HG03159 (cell line): ENCODE results near the gene ASCL2.
"Not testable (repeated sequence)": the region's sequence is repeated elsewhere in the genome, so short reads cannot be mapped to it uniquely, and the experiment has no call there.

Experiments
- ATAC-seq: cut with Tn5 transposase; IDR thresholded peaks from one replicate; pipeline ENCODE4 v1.9.1; 2021; ENCODE audit warnings: mild to moderate bottlenecking, moderate library complexity; ENCODE audit not compliant: unreplicated experiment

Gene ASCL2

DNA sequence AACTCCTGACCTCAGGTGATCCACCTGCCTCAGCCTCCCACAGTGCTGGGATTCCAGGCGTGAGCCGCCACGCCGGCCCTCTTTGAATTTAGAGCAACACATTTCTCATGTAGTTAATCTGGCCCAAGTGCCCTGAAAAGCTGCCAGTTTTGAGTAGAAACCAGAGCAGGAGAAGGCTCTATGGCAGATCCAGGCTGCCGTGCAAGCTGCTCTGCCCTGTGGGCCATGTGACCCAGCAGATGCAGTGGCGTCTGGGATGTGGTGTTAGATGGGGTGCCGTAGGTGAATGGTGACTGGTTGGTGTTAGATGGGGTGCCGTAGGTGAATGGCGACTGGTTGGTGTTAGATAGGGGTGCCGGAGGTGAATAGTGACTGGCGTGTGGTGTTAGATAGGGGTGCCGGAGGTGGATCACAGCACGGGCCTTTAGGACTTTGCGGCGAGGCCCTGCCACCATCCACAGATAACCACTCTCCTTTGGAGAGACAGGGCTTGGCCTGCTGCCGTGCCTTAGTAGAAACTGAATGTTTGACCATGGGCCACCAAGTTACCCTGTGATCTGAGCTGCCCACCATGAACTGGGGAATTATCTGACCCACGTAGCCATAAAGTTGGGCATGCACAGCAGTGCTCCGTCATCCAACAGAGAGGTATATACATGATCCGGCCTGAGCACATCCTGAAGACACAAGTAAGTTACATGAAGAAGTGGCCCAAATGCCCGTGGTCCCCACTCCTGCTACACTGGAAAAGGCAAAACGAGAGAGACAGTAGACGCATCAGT is 32.7 kb downstream of the ASCL2 start:
- no peak for ATAC-seq

DNA sequence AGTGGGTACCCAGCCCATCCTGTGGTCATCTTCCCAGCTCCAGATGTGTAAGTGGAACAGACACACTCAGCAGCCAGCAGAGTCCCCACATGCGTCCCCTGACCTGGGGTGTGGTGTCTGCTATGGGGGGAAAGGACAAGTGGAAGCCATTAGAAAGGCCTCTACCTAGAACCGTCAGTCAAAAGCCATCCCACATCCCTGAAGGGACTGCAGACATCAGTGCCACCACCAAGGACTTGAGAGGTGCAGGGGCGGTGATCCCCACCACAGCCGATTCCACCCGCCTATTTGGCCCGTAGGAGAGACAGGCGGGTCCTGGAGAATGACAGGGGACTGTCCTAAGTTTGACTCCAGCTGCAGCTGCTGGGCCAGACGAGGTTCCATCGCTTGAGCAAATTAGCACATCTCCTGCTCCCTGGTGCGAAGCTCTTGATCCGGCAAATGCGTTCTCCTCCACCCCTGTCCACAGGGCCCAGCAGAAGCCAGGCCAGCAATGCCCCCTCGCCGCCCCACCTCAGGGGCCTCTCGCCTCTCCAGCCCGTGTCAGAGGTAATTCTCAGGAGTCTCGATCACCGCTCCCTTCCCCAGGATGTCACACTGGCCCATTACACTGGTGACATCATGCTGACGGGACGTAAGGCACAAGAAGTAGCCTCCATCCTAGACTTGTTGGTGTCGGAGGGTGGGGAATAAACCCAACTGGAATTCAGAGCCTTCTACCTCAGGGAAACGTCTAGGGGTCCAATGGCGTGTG is 33.8 kb downstream of the ASCL2 start:
- not testable (repeated sequence) for ATAC-seq

DNA sequence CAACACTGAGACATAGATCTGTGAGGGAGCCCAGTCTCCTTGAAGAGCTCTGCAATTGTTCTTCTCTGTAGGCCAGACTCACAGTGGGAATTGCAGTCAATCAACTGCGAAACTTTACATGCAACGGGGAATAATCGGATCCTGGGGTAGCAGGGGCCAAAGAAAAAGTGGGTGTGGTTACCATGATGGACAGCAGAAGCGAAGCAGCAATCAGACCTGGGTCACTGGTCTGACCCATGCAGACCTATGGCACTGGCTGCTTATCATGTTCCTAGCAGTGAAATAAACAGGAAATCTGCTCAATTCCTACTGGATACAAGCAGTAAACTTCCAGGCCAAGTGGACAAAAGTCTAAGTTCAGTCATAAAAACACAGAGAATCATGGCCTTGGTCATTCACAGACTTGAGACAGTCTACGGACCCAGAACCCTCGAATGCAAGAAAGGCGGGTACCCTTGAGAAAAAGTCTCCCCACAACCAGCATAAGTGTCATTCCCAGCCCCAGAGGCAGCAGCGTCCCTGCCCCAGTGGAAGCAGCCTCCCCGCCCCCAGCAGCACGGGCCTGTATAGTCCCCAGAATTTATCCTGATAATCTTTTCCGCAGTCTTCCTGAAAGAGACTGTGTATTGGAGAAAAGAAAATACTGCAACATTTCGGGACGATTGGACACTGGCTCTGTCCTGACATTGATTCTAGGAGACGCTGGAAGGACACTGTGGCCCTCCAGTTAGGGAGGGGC is 34.6 kb downstream of the ASCL2 start:
- no peak for ATAC-seq

DNA sequence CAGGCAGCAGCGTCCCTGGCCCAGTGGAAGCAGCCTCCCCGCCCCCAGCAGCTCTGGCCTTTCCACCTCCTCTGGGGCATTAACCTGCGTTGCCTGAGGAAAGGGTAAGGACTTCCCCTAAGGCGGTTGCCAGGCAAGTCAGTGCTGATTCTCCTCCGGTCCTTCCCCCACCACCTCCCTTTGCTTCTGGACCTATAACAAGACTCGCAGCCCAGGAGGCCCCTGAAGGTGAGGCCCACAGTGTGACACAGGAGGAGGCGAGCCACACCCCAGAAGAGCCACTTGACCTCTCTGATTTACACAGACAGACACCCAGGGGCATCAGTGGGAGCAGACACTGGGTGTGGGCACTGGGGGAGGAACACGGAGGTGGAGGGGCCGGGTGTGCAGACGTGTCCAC is 35.4 kb downstream of the ASCL2 start:
- ATAC-seq = no peak

DNA sequence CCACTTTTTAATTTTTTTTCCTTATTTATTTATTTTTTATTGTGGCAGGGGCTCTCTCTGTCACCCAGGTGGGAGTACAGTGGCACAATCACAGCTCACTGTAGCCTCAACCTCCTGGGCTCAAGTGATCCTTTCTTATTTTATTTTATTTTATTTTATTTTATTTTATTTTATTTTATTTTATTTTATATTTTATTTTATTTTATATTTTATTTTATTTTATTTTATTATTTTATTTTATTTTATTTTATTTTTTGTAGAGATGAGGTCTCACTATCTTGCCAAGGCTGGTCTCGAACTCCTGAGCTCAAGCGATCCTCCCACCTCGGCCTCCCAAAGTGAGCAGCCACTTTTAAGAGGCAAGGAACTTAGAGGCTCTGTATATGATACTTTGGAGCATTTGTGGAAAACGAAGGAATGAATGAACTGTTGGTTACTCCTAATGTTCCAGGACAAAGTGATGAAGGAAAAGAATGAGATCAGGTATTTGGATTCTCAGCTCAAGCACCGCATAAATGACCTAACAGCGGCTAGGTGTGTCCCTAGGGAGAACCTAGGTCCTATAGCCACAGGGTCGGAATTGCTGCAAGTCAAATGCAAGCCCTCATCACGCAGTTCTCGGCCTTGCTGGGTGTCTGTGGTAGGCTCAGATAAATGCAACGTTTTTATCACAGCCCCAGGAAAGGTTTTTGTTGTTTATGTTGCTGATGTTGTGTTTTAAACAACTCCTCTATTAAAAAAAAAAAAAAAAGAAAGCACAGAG is 36.5 kb downstream of the ASCL2 start:
- ATAC-seq = no peak

DNA sequence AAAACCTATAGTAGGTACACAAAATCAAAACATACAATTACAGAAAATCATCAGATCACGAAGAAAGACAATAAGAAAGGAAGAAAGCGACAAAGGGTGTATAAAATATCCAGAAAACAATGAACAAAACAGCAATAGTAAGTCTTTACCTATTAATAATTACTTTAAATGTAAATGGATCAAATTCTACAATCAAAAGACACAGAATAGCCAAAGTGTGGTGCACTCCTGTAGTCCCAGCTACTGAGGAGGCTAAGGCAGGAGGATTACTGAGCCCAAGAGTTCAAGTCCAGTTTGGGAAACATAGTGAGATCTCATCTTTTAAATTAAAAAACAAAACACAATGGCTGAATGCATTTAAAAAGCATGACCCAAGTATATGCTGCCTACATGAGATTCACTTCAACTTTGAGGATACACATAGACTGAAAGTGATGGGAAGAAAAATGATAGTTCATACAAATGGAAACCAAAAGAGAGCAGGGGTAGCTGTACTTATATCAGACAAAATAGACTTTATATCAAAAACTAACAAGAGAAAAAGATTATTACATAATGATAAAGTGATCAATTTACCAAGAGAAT is 40.6 kb downstream of the ASCL2 start:
- no peak for ATAC-seq

DNA sequence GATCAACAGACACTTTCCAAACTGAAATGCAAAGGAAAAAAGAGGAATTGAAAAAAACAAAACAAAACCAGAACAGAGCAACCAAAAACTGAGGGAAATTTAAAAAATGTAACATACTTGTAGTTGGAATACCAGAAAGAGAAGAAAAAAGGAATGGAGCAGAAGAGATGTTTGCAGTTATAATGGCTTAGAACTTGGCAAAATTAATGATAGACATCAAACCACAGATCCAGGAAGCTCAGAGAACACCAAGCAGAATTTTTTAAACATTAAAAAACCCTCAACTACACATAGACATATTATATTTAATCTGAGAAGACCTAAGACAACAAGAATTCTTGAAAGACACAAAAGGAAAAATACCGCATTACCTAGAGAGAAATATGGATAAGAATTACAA is 46.1 kb downstream of the ASCL2 start:
- ATAC-seq = no peak

DNA sequence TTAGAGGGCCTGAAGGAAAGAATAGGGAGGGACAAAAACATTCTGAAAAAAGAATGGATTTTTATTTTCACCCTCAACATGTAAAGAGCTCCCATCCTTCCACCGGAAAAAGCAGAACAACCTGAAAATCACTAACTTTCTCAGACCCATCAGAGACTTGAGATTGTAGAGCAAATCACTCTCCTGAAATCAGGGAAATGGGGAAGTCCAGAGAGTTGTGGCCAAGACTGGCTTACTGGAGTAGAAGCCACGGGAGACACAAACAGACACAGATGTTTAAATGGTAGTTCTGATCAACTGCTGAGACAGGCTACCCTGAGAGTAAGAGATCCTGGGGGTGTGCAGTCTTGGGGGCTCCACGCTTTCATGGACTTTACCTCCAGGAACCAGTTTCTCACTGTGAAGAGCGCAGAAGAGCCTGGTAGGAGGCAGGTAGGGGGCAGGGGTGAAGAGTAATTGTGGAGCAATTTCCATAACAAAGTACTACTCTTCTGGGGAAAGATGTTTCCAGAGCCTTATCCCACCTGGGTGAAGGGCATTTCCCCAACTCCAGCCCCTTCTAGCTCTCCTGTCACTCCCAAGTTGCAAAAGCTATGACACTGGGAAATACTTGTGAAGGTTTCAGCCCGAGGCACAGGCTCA is 47.1 kb downstream of the ASCL2 start:
- no peak for ATAC-seq

DNA sequence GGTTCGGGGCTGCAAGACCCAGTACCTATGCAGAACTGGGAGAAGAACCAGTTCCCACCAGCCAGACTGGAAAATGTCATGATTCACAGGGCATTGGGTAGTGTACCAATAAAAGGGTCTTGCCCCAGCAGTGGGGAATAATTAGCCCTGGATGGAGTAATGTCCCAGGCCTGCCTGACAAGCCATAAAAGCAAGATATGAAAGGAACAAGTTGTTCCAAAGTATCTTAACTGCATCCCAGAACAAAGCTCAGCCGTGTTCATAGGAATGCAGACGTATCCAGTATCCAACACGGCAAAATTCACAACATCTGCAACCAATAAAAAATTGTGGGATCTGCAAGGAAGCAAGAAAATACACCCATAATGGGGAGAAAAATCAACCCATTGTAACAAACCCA is 47.9 kb downstream of the ASCL2 start:
- ATAC-seq = no peak

DNA sequence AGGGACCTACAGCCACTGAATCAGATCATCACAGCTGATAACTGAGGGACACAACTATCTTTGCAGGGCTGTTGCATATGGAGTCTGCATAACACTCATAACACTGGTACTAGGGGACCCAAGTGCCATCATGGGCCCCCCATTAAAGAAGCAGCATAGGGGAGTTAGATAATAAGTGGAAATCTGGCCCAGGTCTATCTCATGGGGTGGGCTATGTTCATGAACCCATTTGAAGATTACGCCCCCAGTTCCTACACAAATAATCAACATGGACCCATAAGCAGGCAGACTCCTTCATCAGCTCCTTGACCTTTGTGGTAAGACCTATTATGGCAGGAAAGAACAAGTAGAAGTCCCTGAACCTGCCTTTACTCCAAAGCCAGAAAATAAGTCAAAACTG is 48.8 kb downstream of the ASCL2 start:
- no peak for ATAC-seq

DNA sequence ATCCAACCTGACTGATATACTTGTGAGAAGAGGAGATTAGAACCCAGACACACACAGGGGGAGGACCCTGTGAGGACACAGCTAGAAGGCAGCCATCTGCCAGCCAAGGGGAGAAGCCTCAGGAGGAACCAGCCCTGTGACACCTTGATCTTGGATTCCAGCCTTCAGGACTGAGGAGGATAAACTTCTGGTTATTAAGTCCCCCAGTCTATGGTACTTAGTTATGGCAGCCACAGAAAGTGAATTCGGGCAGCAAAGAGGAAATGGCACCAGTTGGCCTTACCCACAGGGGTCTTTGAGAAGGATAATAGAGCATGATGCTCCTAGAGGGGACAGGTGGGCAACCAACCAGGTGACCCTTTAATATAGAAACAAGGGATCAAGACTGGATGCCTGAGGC is 49.4 kb downstream of the ASCL2 start:
- no peak for ATAC-seq

DNA sequence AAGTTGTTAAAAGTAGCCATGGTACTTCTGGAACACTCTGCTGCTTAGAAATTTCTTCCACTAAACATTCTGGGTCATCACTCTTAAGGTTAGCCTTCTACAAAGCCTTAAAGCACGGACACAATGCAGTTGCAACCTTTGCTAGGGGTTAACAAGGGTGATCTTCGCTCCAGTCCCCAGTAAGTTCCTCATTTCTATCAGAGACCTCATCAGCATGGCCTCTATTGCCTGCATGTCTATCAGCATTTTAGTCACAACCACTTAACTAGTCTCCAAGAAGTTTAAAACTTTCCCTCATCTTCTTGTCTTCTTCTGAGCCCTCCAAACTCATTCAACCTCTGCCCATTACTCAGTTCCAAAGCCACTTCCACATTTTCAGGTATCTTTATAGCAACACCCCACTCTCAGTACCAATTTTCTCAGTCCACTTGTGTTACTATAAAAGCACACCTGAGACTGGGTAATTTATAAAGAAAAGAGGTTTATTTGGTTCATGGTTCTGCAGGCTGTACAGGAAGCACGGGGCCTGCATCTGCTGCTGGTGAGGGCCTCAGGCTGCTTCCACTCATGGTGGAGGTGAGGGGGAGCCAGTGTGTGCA is 50.1 kb downstream of the ASCL2 start:
- no peak for ATAC-seq

DNA sequence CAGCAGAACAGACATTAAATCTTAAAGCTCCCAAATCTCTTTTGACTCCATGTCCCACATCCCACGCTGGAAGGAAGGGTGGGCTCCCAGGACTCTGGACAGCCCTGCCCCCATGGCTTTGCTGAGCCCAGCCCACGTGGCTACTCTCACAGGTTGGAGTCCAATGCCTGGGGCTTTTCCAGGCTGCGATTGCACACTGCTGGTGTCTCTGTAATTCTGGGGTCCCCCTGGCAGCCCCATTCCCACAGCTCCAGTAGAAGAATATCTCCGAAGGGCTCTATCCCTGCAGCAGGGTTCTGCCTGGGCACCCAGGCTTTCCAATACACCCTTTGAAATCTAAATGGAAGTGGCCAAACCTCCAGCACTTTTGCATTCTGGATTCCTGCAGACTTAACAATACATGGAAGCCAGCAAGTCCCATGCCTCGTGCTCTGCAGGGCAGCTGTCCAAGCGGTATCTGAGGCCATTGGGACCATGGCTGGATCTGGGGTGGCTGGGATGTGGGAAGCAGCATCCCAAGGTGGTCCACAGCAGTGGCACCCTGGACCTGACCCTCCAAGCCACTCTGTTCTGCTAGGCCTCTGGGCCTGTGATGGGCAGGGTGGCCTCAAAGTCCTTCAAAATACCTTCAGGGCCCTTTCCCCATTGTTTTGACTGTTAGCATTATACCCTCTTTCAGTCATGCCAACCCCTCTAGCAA is 50.9 kb downstream of the ASCL2 start:
- ATAC-seq = no peak
